GM21526 (cell line): ENCODE results near the gene DCN.
A peak's percentile ranks its signal among the peaks of the same experiment; 100 is the strongest.

Experiments used
- ATAC-seq: cut with Tn5 transposase; IDR thresholded peaks from one replicate; pipeline ENCODE4 v1.9.1; 2021; ENCODE audit warnings: moderate library complexity; ENCODE audit not compliant: unreplicated experiment, low FRiP score

Gene DCN

GRCh38 chr12:91140026-91140931 lies 42.3 kb downstream of the DCN start:
- ATAC-seq = no peak

- ATAC-seq = no peak
Measured at GRCh38 chr12:91139286-91139685, 43.3 kb downstream of the DCN start.

GRCh38 chr12:91138337-91138920 lies 44.2 kb downstream of the DCN start:
- ATAC-seq = no peak

- no peak for ATAC-seq
Measured at GRCh38 chr12:91133871-91134270, 48.7 kb downstream of the DCN start.

GRCh38 chr12:91129662-91130362 lies 52.8 kb downstream of the DCN start:
- no peak for ATAC-seq

- no peak for ATAC-seq
Measured at GRCh38 chr12:91127751-91128150, 54.9 kb downstream of the DCN start.

- no peak for ATAC-seq
Measured at GRCh38 chr12:91127306-91127705, 55.3 kb downstream of the DCN start.

- ATAC-seq = no peak
Measured at GRCh38 chr12:91126516-91126915, 56.1 kb downstream of the DCN start.

- no peak for ATAC-seq
Measured at GRCh38 chr12:91123236-91123916, 59.2 kb downstream of the DCN start.

- no peak for ATAC-seq
Measured at GRCh38 chr12:91120781-91121180, 61.8 kb downstream of the DCN start.

GRCh38 chr12:91119089-91119488 lies 63.5 kb downstream of the DCN start:
- no peak for ATAC-seq

GRCh38 chr12:91113621-91114020 lies 69.0 kb downstream of the DCN start:
- ATAC-seq = no peak

- ATAC-seq = no peak
Measured at GRCh38 chr12:91111366-91112325, 71.0 kb downstream of the DCN start, which contains the start of gene LUM. LUM (minus strand) TSS chr12:91111494; CDS start chr12:91108979, 2,515 bp downstream.

GRCh38 chr12:91110311-91110924 lies 72.2 kb downstream of the DCN start:
- no peak for ATAC-seq

GRCh38 chr12:91109581-91110310 lies 72.9 kb downstream of the DCN start:
- ATAC-seq = no peak

- ATAC-seq = peak; percentile 86
Measured at GRCh38 chr12:91109148-91109564, 73.5 kb downstream of the DCN start.

GRCh38 chr12:91108196-91108755 lies 74.3 kb downstream of the DCN start:
- ATAC-seq = no peak

GRCh38 chr12:91106283-91106682 lies 76.3 kb downstream of the DCN start:
- ATAC-seq = no peak
